BE2C (cell line): ENCODE data around the gene RAP1B.

ENCODE experiments used
- DNase-seq: peaks from one replicate; pipeline ENCODE4 v3.0.0-alpha.2; 2020
- H3K27me3 ChIP-seq: fragments of 250-450 bp; sonication (Bioruptor Pico); 2 replicates; pipeline ENCODE4 v1.5.1; 2020; ENCODE audit warnings: mild to moderate bottlenecking
- H3K36me3 ChIP-seq: fragments of 250-450 bp; sonication (Bioruptor Pico); 2 replicates; pipeline ENCODE4 v1.5.1; 2020; ENCODE audit warnings: mild to moderate bottlenecking
- H3K4me1 ChIP-seq: fragments of 250-450 bp; sonication (Bioruptor Pico); 2 replicates; pipeline ENCODE4 v1.5.1; 2020
- H3K4me3 ChIP-seq: 2 replicates; pipeline ENCODE4 v1.5.1; 2011; ENCODE audit warnings: low read depth, low read length
- H3K9me3 ChIP-seq: fragments of 250-450 bp; sonication (Bioruptor Pico); 2 replicates; pipeline ENCODE4 v1.5.1; 2020
- CTCF ChIP-seq: IDR thresholded peaks from 2 replicates; pipeline ENCODE4 v1.5.1; 2012; ENCODE audit warnings: mild to moderate bottlenecking, low read depth, low read length

RAP1B gene

DNA sequence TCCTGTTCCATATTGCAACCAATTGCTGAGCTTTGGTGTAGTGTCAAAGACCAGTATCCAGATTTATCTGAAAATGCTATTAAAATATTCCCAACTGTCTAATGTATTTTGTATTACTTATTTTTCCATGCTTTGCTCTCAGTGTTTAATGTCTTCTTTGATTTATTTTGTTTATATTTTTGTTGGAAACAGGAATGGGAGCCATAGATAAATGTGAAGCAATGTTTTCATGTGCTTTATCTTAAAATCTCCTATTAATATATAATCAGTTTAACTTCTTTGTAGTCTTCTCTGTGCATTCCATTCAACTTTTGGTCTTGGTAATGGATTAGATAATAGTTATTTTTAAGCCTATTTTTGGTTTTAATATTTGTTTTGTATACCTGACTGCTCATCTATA, 8.8 kb downstream of the RAP1B start:
- no peak for TF ChIP-seq CTCF
- Histone ChIP-seq H3K4me3 (no peak overlapping the region), H3K9me3 (no peaks in the 10 kb centered on the region), H3K4me1 (no peaks in the 10 kb centered on the region), H3K36me3 (peaks cover 2% of the 10 kb centered on the region; the same call in 1 of the 2 replicates), H3K27me3 (no peaks in the 10 kb centered on the region)
- DNase-seq, result no peak

DNA sequence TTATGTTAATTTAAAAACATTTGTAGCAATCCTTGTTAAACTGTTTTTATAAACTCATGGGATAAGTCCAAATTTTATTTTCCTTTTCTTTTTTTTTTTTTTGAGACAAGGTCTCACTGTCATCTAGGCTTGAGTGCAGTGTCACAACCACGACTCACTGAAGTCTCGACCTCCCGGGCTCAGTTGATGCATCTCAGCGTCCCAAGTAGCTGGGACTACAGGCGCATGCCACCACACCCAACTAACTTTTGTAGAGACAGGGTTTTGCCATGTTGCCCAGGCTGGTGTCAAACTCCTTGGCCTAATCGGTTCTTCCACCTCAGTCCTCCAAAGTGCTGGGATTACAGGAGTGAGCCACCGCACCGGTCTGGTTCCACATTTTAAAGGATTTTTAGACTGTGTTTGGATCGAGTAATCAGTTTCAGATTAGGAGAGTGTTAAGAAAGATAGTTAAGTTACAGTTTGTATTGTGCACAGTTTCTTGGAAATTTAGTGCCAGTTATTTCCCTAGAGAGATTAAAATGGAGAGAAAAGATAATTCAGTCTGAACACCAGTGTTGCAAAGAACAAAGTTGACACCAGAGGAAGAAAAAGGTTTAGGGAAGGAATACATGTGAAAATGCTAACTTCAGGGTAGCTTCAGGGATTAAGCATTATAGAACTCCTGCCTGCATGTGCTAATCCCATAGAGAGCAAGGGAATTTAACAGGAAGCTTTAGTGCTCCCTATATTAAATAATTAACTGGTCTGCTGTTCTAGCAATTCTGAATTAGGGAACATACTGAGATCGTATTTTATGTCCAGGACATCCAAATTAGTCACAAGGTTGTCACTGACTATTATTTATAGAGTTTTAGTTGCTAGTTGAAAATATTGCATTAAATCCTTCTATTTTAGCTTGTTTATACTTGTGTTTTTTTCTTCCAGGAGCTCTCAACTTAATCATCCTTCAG, 10.1 kb downstream of the RAP1B start:
- Histone ChIP-seq H3K4me1 (no peaks in the 10 kb centered on the region), H3K4me3 (no peak overlapping the region), H3K36me3 (peaks cover 7% of the 10 kb centered on the region; the same call in 1 of the 2 replicates), H3K9me3 (no peaks in the 10 kb centered on the region), H3K27me3 (no peaks in the 10 kb centered on the region)
- TF ChIP-seq CTCF, result no peak
- DNase-seq, result no peak

DNA sequence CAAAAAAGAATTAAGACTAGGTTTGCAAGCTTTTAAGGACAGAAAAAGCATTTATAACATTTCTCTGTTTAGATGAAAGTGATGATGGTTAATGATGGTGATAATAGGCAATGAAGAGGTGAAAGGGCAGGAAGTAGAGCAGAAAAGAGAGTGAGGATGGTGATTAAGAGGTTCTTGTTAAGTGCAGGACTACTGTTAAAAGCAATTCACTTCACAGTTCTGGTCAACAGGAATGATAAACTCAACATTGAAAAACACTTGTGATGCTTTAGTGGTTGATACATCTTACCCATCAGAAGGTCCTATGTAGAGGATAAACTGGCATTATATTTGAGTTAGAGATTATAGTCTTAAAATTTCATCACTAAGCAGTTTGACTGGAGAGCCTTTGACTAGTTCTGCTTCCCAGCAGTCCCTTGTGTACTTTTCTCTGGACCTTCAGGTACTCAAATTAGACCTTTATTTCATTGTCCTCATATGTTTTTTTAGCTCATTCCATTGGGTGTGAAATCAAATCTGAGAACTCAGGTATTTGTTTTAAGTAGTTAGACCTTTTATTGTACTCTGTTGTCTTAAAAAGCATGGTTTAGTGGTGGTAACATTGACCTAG, 10.9 kb downstream of the RAP1B start:
- no peak for DNase-seq
- H3K36me3 ChIP-seq, result peaks cover 7% of the 10 kb centered on the region; the same call in 1 of the 2 replicates

DNA sequence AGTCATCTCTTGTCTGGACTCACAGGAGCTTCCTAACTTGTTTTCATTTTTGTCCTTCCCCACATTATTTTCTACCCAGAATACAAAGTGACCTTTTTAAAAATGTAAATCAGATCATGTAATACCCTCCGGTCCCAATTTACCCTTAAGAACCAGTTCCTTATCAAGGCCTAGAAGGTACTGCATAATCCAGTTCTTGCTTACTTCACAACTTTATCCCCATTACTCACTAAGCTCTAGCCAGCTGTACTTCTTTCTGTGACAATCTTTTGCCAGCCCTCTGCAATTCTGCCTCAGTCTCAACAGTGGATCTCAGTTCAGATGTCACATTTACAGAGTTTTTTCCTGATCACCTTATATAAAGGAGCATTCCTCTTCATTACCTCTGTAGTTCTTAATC, 11.6 kb downstream of the RAP1B start:
- no peak for DNase-seq
- H3K4me3 ChIP-seq, result no peak overlapping the region
- peaks cover 10% of the 10 kb centered on the region for H3K36me3 ChIP-seq
- H3K9me3 ChIP-seq, result no peaks in the 10 kb centered on the region
- no peak for TF ChIP-seq CTCF
- H3K27me3 ChIP-seq, result no peaks in the 10 kb centered on the region
- H3K4me1 ChIP-seq, result no peaks in the 10 kb centered on the region

More for the DNA sequence above, 10.9 kb downstream of the RAP1B start:
- Histone ChIP-seq H3K4me1 (no peaks in the 10 kb centered on the region), H3K27me3 (no peaks in the 10 kb centered on the region), H3K4me3 (no peak overlapping the region), H3K9me3 (no peaks in the 10 kb centered on the region)
- no peak for TF ChIP-seq CTCF

DNA sequence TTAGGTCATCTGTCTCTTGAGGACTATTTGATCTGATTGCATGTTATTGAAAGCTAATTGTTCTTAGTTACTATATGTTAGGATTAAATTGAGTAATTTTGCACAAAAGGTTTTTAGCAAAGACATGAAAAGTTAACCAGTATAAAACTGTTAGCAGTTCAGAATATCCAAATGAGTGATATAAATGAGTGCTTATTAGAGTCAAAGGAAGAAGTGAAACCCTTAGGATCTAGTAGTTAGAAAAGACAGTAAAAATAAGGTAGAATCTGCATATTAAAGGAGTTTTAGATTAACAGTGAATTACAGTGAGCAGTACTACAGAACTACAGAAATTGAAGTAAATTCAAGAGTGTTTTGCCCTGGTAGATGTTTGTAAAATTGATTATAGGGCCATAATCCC, 12.4 kb downstream of the RAP1B start:
- H3K9me3 ChIP-seq, result no peaks in the 10 kb centered on the region; the same call in 1 of the 2 replicates
- no peak overlapping the region for H3K4me3 ChIP-seq
- peaks cover 18% of the 10 kb centered on the region for H3K36me3 ChIP-seq
- no peak for DNase-seq
- H3K27me3 ChIP-seq, result no peaks in the 10 kb centered on the region
- no peak for TF ChIP-seq CTCF
- no peaks in the 10 kb centered on the region for H3K4me1 ChIP-seq

DNA sequence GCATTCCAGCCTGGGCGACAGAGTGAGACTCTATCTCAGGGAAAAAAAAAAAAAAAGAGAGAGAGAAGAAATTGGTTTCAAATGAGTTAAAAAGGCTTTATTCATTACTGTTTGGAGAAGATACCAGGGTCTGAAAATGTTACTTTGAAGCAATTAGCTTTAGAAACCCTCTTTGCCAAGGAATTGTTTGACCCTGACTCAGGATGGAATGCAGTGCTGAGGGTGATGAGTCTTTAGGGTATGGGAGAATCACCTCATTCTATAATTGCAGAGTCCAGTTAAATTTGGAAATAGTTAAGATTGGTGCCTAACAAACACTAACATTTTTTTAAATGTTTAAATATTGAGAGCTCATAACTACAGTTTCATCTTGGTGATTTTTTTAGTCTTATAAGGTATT, 13.3 kb downstream of the RAP1B start:
- no peaks in the 10 kb centered on the region for H3K4me1 ChIP-seq
- TF ChIP-seq CTCF, result no peak
- no peaks in the 10 kb centered on the region; the same call in 1 of the 2 replicates for H3K9me3 ChIP-seq
- no peaks in the 10 kb centered on the region for H3K27me3 ChIP-seq
- no peak for DNase-seq
- H3K4me3 ChIP-seq, result no peak overlapping the region
- peaks cover 22% of the 10 kb centered on the region for H3K36me3 ChIP-seq
